Sigmoid colon (tissue), 7 donors: ENCODE data around the gene BTNL9. TPM values are rescaled to one million over a fixed set of nuclear protein-coding genes. Genes with fewer than 3 reads are reported as not detected.

ENCODE experiments used
- DNase-seq: peaks from one replicate; pipeline ENCODE4 v3.0.0-alpha.2; 2019
- H3K27ac ChIP-seq, 4 donors: fragments of 200-600 bp; sonication (generic); one replicate each; pipeline ENCODE4 v1.5.1; 2016 to 2019; ENCODE audit warnings: mild to moderate bottlenecking in 1 of 4
- H3K27me3 ChIP-seq, 3 donors: fragments of 200-600 bp; sonication (generic); one replicate each; pipeline ENCODE4 v1.5.1; 2019; ENCODE audit warnings: mild to moderate bottlenecking in 1 of 3
- H3K36me3 ChIP-seq, 4 donors: fragments of 200-600 bp; sonication (generic); one replicate each; pipeline ENCODE4 v1.5.1; 2016 to 2019
- H3K4me1 ChIP-seq, 4 donors: fragments of 200-600 bp; sonication (generic); one replicate each; pipeline ENCODE4 v1.5.1; 2017 to 2019
- H3K4me3 ChIP-seq, 4 donors: fragments of 200-600 bp; sonication (generic); one replicate each; pipeline ENCODE4 v1.5.1; 2017 to 2019; ENCODE audit warnings: mild to moderate bottlenecking in 2 of 4, moderate library complexity in 1 of 4
- H3K9me3 ChIP-seq, 4 donors: fragments of 200-600 bp in 3 of 4; sonication (generic) in 3 of 4; one replicate each; pipeline versions ENCODE4 v1.5.1 to v1.6.1; 2013 to 2019
- EP300 ChIP-seq, 4 donors: sonication (generic); formaldehyde crosslinking; IDR thresholded peaks; one replicate each; pipeline ENCODE4 v1.6.1; 2017; ENCODE audit warnings: antibody characterized with exemption in 4 of 4
- POLR2A ChIP-seq, 2 donors: fragments of 450-650 bp; IDR thresholded peaks; one replicate each; pipeline ENCODE4 v1.6.1; 2016; ENCODE audit warnings: antibody characterized with exemption in 2 of 2, mild to moderate bottlenecking in 2 of 2, moderate library complexity in 2 of 2
- POLR2AphosphoS5 ChIP-seq, 4 donors: sonication (generic); formaldehyde crosslinking; IDR thresholded peaks; one replicate each; pipeline ENCODE4 v1.6.1; 2017; ENCODE audit warnings: antibody characterized with exemption in 4 of 4
- WGBS, 2 donors: extraction: QIAGEN DNeasy Blood & Tissue Kit; methylation state at CpG; one replicate each; pipeline ENCODE4 v1.1.7; 2013; 5-methylcytosine and 5-hydroxymethylcytosine counted together
- intact Hi-C: fragments of 100-400 bp; cut with DNase I; formaldehyde crosslinking; loops from one replicate; pipeline ENCODE4 v1.15.1; 2023
- polyA plus RNA-seq, 3 donors: library from polyadenylated mRNA; stranded (reverse); fragments of 200-250 nt; gene quantifications; one replicate each; pipeline ENCODE4 v1.2.3, GENCODE V29; 2013
- total RNA-seq, 4 donors: library from RNA; depleted of rRNA; stranded (reverse); fragments of >200 nt; gene quantifications; one replicate each; pipeline ENCODE4 v1.1.0, GENCODE V29; 2016
- TF ChIP-seq, protein P1 (sequence below), 4 experiments: fragments of 450-650 bp in 3 of 4; fragments of 200-600 bp in 1 of 4; IDR thresholded peaks; one replicate each; pipeline ENCODE4 v1.5.1; 2016 to 2019; ENCODE audit warnings: antibody characterized with exemption in 4 of 4, mild to moderate bottlenecking in 3 of 4, moderate library complexity in 2 of 4
- donor health status: healthy with polysubstance abuse.
- donor health status: Bipolar disorder and iron deficiency.
- donor health status: healthy.

The BTNL9 gene
- total and polyA plus RNA-seq, 7 donors: 0.46 to 34.9 (median 5.0) TPM

DNA sequence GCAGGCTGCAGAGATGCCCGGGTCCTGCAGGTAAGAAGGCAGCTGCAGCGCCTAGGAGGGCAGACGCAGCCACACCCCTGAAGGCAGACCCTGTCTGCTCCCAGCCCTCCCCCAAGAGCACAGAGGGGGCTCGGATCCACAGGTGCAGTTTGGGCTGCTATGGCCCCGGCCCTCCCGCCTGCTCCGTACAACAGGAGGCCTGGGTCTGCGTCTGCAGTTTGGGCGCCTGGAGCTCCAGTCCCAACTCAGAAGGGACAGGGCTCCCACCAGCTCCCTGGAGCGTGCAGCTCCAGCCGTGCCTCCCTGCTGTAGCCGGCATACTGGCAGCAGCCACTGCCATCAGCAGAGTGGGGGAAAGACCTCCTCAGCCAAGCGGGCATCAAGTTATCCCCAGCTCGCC lies 30.5 kb downstream of the BTNL9 start:
- intact Hi-C loops: no loop called here
- Histone ChIP-seq H3K4me3 (no peak overlapping the region), H3K9me3 (peaks cover 0 to 2% (median 0%) of the 10 kb centered on the region in 4 donors), H3K27me3 (peaks cover 0 to 66% (median 12%) of the 10 kb centered on the region in 3 donors), H3K4me1 (no peaks in the 10 kb centered on the region), H3K36me3 (no peaks in the 10 kb centered on the region), H3K27ac (no peak overlapping the region)
- TF ChIP-seq EP300 (IDR thresholded peaks at IDR 0.05): no peak
- no peak for TF ChIP-seq POLR2A (IDR thresholded peaks at IDR 0.05)
- TF ChIP-seq, protein P1, sequence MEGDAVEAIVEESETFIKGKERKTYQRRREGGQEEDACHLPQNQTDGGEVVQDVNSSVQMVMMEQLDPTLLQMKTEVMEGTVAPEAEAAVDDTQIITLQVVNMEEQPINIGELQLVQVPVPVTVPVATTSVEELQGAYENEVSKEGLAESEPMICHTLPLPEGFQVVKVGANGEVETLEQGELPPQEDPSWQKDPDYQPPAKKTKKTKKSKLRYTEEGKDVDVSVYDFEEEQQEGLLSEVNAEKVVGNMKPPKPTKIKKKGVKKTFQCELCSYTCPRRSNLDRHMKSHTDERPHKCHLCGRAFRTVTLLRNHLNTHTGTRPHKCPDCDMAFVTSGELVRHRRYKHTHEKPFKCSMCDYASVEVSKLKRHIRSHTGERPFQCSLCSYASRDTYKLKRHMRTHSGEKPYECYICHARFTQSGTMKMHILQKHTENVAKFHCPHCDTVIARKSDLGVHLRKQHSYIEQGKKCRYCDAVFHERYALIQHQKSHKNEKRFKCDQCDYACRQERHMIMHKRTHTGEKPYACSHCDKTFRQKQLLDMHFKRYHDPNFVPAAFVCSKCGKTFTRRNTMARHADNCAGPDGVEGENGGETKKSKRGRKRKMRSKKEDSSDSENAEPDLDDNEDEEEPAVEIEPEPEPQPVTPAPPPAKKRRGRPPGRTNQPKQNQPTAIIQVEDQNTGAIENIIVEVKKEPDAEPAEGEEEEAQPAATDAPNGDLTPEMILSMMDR (IDR thresholded peaks at IDR 0.05): no peak
- TF ChIP-seq POLR2AphosphoS5 (IDR thresholded peaks at IDR 0.05): no peak
- no peak for DNase-seq
- WGBS, 2 donors: 68 to 73% methylated on average over 14 of the region's 14 CpGs

DNA sequence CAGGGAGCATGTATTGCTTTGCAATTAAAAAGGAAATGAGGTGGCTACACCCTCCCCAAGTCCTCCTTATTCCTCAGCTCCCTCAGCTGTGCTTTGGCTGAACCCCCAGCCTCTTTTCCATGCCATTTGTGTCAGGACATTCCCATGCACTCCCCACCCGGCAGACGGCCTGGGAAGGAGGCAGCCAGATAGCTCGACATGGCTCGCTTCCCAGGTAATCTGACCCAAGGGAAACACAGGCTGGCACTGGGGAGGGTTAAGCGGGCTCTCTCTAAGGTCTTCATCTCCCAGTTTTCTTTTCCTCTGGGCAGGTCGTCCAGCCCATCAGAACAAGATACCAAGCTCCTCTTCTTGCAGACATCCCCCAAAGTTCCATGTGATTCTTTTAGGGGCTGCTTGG lies 31.2 kb downstream of the BTNL9 start:
- no peak overlapping the region for H3K27ac ChIP-seq
- no peak for TF ChIP-seq POLR2A (IDR thresholded peaks at IDR 0.05)
- TF ChIP-seq, protein P1 (IDR thresholded peaks at IDR 0.05): no peak
- TF ChIP-seq POLR2AphosphoS5 (IDR thresholded peaks at IDR 0.05): no peak
- no peak for TF ChIP-seq EP300 (IDR thresholded peaks at IDR 0.05)
- H3K36me3 ChIP-seq: no peaks in the 10 kb centered on the region
- H3K4me3 ChIP-seq: no peak overlapping the region
- no peaks in the 10 kb centered on the region for H3K4me1 ChIP-seq
- H3K27me3 ChIP-seq: peaks cover 0 to 62% (median 9%) of the 10 kb centered on the region in 3 donors
- 28 to 67% methylated on average over 6 of the region's 6 CpGs for WGBS, 2 donors
- intact Hi-C loops: no loop called here
- DNase-seq: no peak
- peaks cover 0 to 2% (median 0%) of the 10 kb centered on the region in 4 donors for H3K9me3 ChIP-seq

DNA sequence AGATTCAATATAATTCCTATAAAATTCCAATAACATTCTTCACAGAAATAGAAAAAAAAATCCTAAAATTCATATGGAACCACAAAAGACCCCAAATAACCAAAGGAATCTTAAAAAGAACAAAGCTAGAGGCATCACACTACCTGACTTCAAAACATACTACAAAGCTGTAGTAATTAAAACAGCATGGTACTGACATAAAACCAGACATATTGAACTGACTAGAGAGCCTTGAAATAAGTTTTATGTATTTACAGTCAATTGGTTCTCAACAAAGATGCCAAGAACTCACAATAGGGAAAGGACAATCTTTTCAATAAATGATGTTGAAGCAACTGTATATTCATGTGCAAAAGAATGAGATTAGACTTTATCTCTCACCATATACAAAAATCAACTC lies 36.9 kb downstream of the BTNL9 start:
- Histone ChIP-seq H3K27ac (no peak overlapping the region), H3K4me3 (no peak overlapping the region), H3K4me1 (no peaks in the 10 kb centered on the region), H3K27me3 (peaks cover 0 to 16% (median 0%) of the 10 kb centered on the region in 3 donors), H3K9me3 (peaks cover 0 to 11% (median 0%) of the 10 kb centered on the region in 4 donors), H3K36me3 (no peaks in the 10 kb centered on the region)
- TF ChIP-seq POLR2A (IDR thresholded peaks at IDR 0.05) (no peak), EP300 (IDR thresholded peaks at IDR 0.05) (no peak), POLR2AphosphoS5 (IDR thresholded peaks at IDR 0.05) (no peak)
- TF ChIP-seq, protein P1 (IDR thresholded peaks at IDR 0.05): no peak
- DNase-seq: no peak
- intact Hi-C loops: no loop called here

DNA sequence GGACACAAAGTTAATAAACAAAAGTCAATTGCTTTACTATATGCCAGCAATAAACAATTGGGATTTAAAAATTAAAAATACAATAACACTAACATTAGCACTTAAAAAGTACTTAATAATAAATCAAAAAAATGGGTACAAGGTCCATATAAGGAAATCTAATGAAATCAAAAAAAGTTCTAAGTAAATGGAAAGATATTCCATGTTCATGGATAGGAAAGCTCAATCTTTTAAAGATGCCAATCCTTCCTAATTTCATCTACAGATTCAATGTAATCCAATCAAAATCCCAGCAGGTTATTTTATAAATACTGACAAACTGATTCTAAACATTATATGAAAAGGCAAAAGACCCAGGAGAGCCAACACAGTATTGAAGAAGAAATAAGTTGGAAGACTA lies 41.9 kb downstream of the BTNL9 start:
- intact Hi-C loops: no loop called here
- no peak overlapping the region for H3K27ac ChIP-seq
- H3K36me3 ChIP-seq: no peaks in the 10 kb centered on the region
- peaks cover 0 to 27% (median 0%) of the 10 kb centered on the region in 3 donors for H3K27me3 ChIP-seq
- no peak for TF ChIP-seq POLR2AphosphoS5 (IDR thresholded peaks at IDR 0.05)
- no peak for TF ChIP-seq EP300 (IDR thresholded peaks at IDR 0.05)
- TF ChIP-seq, protein P1 (IDR thresholded peaks at IDR 0.05): no peak
- no peak for TF ChIP-seq POLR2A (IDR thresholded peaks at IDR 0.05)
- no peak for DNase-seq
- no peak overlapping the region for H3K4me3 ChIP-seq
- no peaks in the 10 kb centered on the region for H3K4me1 ChIP-seq
- H3K9me3 ChIP-seq: peaks cover 0 to 5% (median 0%) of the 10 kb centered on the region in 4 donors

DNA sequence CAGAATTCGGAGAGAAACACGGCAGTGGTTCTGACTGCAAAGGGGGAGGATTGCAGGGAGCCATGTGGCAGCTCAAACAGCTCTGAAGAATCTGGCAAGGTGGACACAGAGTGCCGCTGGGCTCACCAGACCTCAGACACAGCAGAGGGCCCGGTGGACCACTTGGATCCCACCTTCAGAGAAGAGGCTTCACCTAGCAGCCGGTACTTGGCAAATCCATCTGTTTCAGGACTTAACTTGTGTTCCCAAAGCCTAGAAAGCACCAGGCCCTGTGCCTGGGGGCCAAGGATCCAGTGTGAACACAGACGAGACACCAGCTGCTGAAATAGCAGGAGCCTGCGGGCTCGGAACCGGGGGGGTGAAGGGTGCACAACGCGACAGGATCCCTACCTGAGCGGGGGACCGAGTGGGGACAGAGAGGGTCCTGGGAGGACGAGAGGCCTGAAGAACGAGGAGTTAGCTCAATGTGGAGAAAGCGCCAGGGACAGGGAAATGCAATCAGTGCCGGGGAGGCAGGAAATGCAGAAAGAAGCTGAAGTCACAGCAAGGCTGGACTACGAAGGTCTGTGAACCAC lies 44.6 kb downstream of the BTNL9 start:
- no peaks in the 10 kb centered on the region for H3K4me1 ChIP-seq
- no peak overlapping the region for H3K4me3 ChIP-seq
- H3K36me3 ChIP-seq: no peaks in the 10 kb centered on the region
- H3K27ac ChIP-seq: no peak overlapping the region
- 53 to 63% methylated on average over 18 of the region's 18 CpGs for WGBS, 2 donors
- DNase-seq: no peak
- H3K9me3 ChIP-seq: no peaks in the 10 kb centered on the region
- TF ChIP-seq POLR2AphosphoS5 (IDR thresholded peaks at IDR 0.05) (no peak), POLR2A (IDR thresholded peaks at IDR 0.05) (no peak), EP300 (IDR thresholded peaks at IDR 0.05) (no peak)
- TF ChIP-seq, protein P1 (IDR thresholded peaks at IDR 0.05): no peak
- peaks cover 0 to 27% (median 0%) of the 10 kb centered on the region in 3 donors for H3K27me3 ChIP-seq
- intact Hi-C loops: no loop called here
